Measurements from ENCODE around the gene CNDP1.

GRCh38 chr18:74513883-74514205 is 20.5 kb upstream of the CNDP1 start:
- TF ChIP-seq YY1 (tag by site-specific recombination; IDR thresholded peaks at IDR 0.05) = no peak
- TF ChIP-seq ZNF280D (tag by site-specific recombination; IDR thresholded peaks at IDR 0.05) = no peak
- no peak for TF ChIP-seq PATZ1 (tag by site-specific recombination; IDR thresholded peaks at IDR 0.05)

Data from HEK293 (cell line).